IMR-90 (cell line): ENCODE measurements around the gene LMBRD2. TPM values are rescaled to one million over a fixed set of nuclear protein-coding genes. Genes with fewer than 3 reads are reported as not detected.

Experiments
- ATAC-seq: fragments of 200-7000 bp; cut with Tn5 transposase; 2 replicates; pipeline ENCODE4 v1.9.1; 2020; ENCODE audit warnings: low read depth, mild to moderate bottlenecking, moderate library complexity
- BruUV-seq: library from RNA; stranded (reverse); fragments of 400-500 nt; replicated peaks from 2 replicates; lab custom pipeline; 2021; lab: Mats Ljungman, UMichigan
- CTCF ChIA-PET: fragments of 300-600 bp; formaldehyde crosslinking; extraction: SDS; loops from one replicate; lab custom pipeline; 2021; ENCODE audit warnings: antibody characterized with exemption; lab: Yijun Ruan, JAX
- POLR2A ChIA-PET: fragments of 300-600 bp; sonication (Branson Sonifier 250); formaldehyde crosslinking; loops from one replicate; lab custom pipeline; 2022; ENCODE audit warnings: antibody characterized with exemption; ENCODE audit not compliant: unreplicated experiment; lab: Charles Lee
- DNase-seq: peaks from one replicate; pipeline ENCODE4 v3.0.0; 2013
- H2AFZ ChIP-seq: replicated peaks from 2 replicates; pipeline ENCODE3; 2013; ENCODE audit warnings: low read length, mild to moderate bottlenecking; ENCODE audit not compliant: poor library complexity
- H2AK5ac ChIP-seq: 2 replicates; pipeline ENCODE4 v1.6.1; 2013; ENCODE audit warnings: low read depth, low read length, inconsistent platforms
- H2AK9ac ChIP-seq: replicated peaks from 2 replicates; pipeline ENCODE3; 2013; ENCODE audit warnings: mild to moderate bottlenecking, low read depth, low read length, moderate library complexity; ENCODE audit not compliant: poor library complexity
- H2BK120ac ChIP-seq: 2 replicates; pipeline ENCODE4 v1.6.1; 2013; ENCODE audit warnings: low read depth, low read length, inconsistent platforms
- H2BK15ac ChIP-seq: 3 replicates; pipeline ENCODE4 v1.6.1; 2013; ENCODE audit warnings: low read depth, low read length, inconsistent platforms
- H2BK20ac ChIP-seq: 2 replicates; pipeline ENCODE4 v1.6.1; 2013; ENCODE audit warnings: low read depth, mild to moderate bottlenecking, inconsistent platforms, low read length, moderate library complexity
- H2BK5ac ChIP-seq: 2 replicates; pipeline ENCODE4 v1.6.1; 2013; ENCODE audit warnings: mild to moderate bottlenecking, low read depth, low read length, inconsistent platforms; ENCODE audit not compliant: poor library complexity, severe bottlenecking
- H3K14ac ChIP-seq: replicated peaks from 2 replicates; pipeline ENCODE4 v1.6.1; 2013; ENCODE audit warnings: low read depth, low read length, inconsistent platforms
- H3K18ac ChIP-seq: 2 replicates; pipeline ENCODE4 v1.6.1; 2013; ENCODE audit warnings: low read depth, low read length, control low read depth
- H3K23ac ChIP-seq: 2 replicates; pipeline ENCODE4 v1.6.1; 2013; ENCODE audit warnings: low read depth, low read length, inconsistent platforms
- H3K27ac ChIP-seq: 2 replicates; pipeline ENCODE4 v1.5.1; 2013; ENCODE audit warnings: mild to moderate bottlenecking, control low read depth, low read length; ENCODE audit not compliant: insufficient read depth
- H3K27me3 ChIP-seq: 2 replicates; pipeline ENCODE4 v1.6.1; 2013; ENCODE audit warnings: low read length; ENCODE audit not compliant: control insufficient read depth, insufficient read depth
- H3K36me3 ChIP-seq: 2 replicates; pipeline ENCODE4 v1.6.1; 2013; ENCODE audit warnings: low read length, mixed read lengths; ENCODE audit not compliant: control insufficient read depth, insufficient read depth
- H3K4ac ChIP-seq: 2 replicates; pipeline ENCODE4 v1.6.1; 2013; ENCODE audit warnings: low read depth, low read length, inconsistent platforms
- H3K4me1 ChIP-seq: 2 replicates; pipeline ENCODE4 v1.6.1; 2013; ENCODE audit warnings: low read length, mixed read lengths; ENCODE audit not compliant: control insufficient read depth, insufficient read depth
- H3K4me2 ChIP-seq: 2 replicates; pipeline ENCODE4 v1.6.1; 2013; ENCODE audit warnings: low read depth, mild to moderate bottlenecking, control low read depth, low read length, moderate library complexity
- H3K4me3 ChIP-seq: 2 replicates; pipeline ENCODE4 v1.5.1; 2013; ENCODE audit warnings: low read depth, mild to moderate bottlenecking, control low read depth, low read length, moderate library complexity; ENCODE audit not compliant: insufficient read depth
- H3K56ac ChIP-seq: 2 replicates; pipeline ENCODE4 v1.6.1; 2013; ENCODE audit warnings: low read length, inconsistent platforms; ENCODE audit not compliant: insufficient read depth; ENCODE audit errors: extremely low read depth
- H3K79me1 ChIP-seq, 2 experiments: 2 replicates each; pipeline ENCODE4 v1.6.1; 2013; ENCODE audit warnings: low read length in 2 of 2, inconsistent platforms in 1 of 2, low read depth in 1 of 2
- H3K9ac ChIP-seq: 2 replicates; pipeline ENCODE4 v1.6.1; 2013; ENCODE audit warnings: low read depth, low read length, control low read depth
- H3K9me1 ChIP-seq: 2 replicates; pipeline ENCODE4 v1.6.1; 2013; ENCODE audit warnings: low read length, inconsistent platforms; ENCODE audit not compliant: insufficient read depth
- H3K9me3 ChIP-seq: 2 replicates; pipeline ENCODE4 v1.6.1; 2013; ENCODE audit warnings: low read length; ENCODE audit not compliant: control insufficient read depth, insufficient read depth
- H4K20me1 ChIP-seq: 2 replicates; pipeline ENCODE4 v1.6.1; 2013; ENCODE audit warnings: low read length, inconsistent platforms; ENCODE audit not compliant: insufficient read depth
- H4K5ac ChIP-seq: 2 replicates; pipeline ENCODE4 v1.6.1; 2013; ENCODE audit warnings: mild to moderate bottlenecking, low read depth, low read length, control low read depth
- H4K8ac ChIP-seq, 2 experiments: 2 replicates each; pipeline ENCODE4 v1.6.1; 2013; ENCODE audit warnings: low read depth in 2 of 2, low read length in 2 of 2, control low read depth in 1 of 2, inconsistent platforms in 1 of 2
- H4K91ac ChIP-seq: 2 replicates; pipeline ENCODE4 v1.6.1; 2013; ENCODE audit warnings: low read depth, low read length, inconsistent platforms; ENCODE audit not compliant: insufficient read depth
- BHLHE40 ChIP-seq: fragments of 150-350 bp; IDR thresholded peaks from 2 replicates; pipeline ENCODE4 v1.6.1; 2016; ENCODE audit warnings: mild to moderate bottlenecking, low read depth, low read length
- CEBPB ChIP-seq: IDR thresholded peaks from 2 replicates; pipeline ENCODE4 v1.6.1; 2012; ENCODE audit warnings: low read depth, low read length, improper control_type of control experiment
- CHD1 ChIP-seq: IDR thresholded peaks from 2 replicates; pipeline ENCODE4 v1.6.1; 2012; ENCODE audit warnings: low read depth, low read length, improper control_type of control experiment
- MAFK ChIP-seq: IDR thresholded peaks from 2 replicates; pipeline ENCODE4 v1.6.1; 2012; ENCODE audit warnings: low read depth, low read length, improper control_type of control experiment
- MAZ ChIP-seq: IDR thresholded peaks from 2 replicates; pipeline ENCODE4 v1.6.1; 2012; ENCODE audit warnings: low read depth, mild to moderate bottlenecking, low read length, improper control_type of control experiment, moderate library complexity, borderline replicate concordance
- MXI1 ChIP-seq: IDR thresholded peaks from 2 replicates; pipeline ENCODE4 v1.6.1; 2012; ENCODE audit warnings: low read depth, mild to moderate bottlenecking, low read length, moderate library complexity, borderline replicate concordance
- NFE2L2 ChIP-seq: fragments of 150-350 bp; IDR thresholded peaks from 2 replicates; pipeline ENCODE4 v1.6.1; 2016; ENCODE audit warnings: low read depth, mild to moderate bottlenecking, low read length
- POLR2A ChIP-seq: IDR thresholded peaks from 2 replicates; pipeline ENCODE4 v1.6.1; 2012; ENCODE audit warnings: mild to moderate bottlenecking, low read depth, low read length
- RCOR1 ChIP-seq: IDR thresholded peaks from 2 replicates; pipeline ENCODE4 v1.6.1; 2012; ENCODE audit warnings: mild to moderate bottlenecking, low read length, improper control_type of control experiment; ENCODE audit not compliant: insufficient replicate concordance
- RFX5 ChIP-seq: IDR thresholded peaks from 2 replicates; pipeline ENCODE4 v1.8.0; 2012; ENCODE audit warnings: low read depth, mild to moderate bottlenecking, low read length, moderate library complexity
- SMC3 ChIP-seq: fragments of 150-350 bp; IDR thresholded peaks from 2 replicates; pipeline ENCODE4 v1.6.1; 2016; ENCODE audit warnings: low read depth, mild to moderate bottlenecking, antibody characterized with exemption, low read length, moderate library complexity
- WGBS, 2 experiments: methylation state at CpG; one replicate each; pipeline versions ENCODE4 v1.1.5 to v1.1.7; 2013; ENCODE audit warnings: missing lambda C conversion rate in 2 of 2; ENCODE audit not compliant: insufficient read length in 1 of 2; ENCODE audit errors: extremely low coverage in 2 of 2; 5-methylcytosine and 5-hydroxymethylcytosine counted together
- dilution Hi-C: fragments of 300-500 bp; cut with HindIII; formaldehyde crosslinking; loops from one replicate; pipeline ENCODE4 v1.14.3; 2018; ENCODE audit warnings: low sequenced_read_pairs; ENCODE audit not compliant: unreplicated experiment
- in situ Hi-C: fragments of 300-500 bp; cut with MboI; formaldehyde crosslinking; loops from 3 replicates; pipeline ENCODE4 v1.14.3; 2019; ENCODE audit warnings: low sequenced_read_pairs, inconsistent platforms, mixed read lengths
- intact Hi-C: fragments of 100-400 bp; cut with micrococcal nuclease; formaldehyde crosslinking; loops from 2 replicates; pipeline ENCODE4 v1.10.0; 2022
- polyA plus RNA-seq, 3 experiments: library from polyadenylated mRNA; depleted of rRNA; stranded (reverse); fragments of >200 nt; gene quantifications; 2 replicates each; pipeline ENCODE4 v1.2.3, GENCODE V29; 2012; ENCODE audit warnings: low replicate concordance in 1 of 3
- total RNA-seq: library from RNA; depleted of rRNA; stranded (reverse); fragments of >200 nt; gene quantifications from 2 replicates; pipeline ENCODE4 v1.2.3, GENCODE V29; 2012
- TF ChIP-seq, protein P1 (sequence below): fragments of 150-350 bp; IDR thresholded peaks from 2 replicates; pipeline ENCODE4 v1.6.1; 2017; ENCODE audit warnings: mild to moderate bottlenecking, antibody characterized with exemption, low read length, low read depth
- TF ChIP-seq, protein P2 (sequence below): fragments of 150-350 bp; IDR thresholded peaks from 2 replicates; pipeline ENCODE4 v1.6.1; 2016; ENCODE audit warnings: low read depth, mild to moderate bottlenecking, low read length, moderate library complexity, borderline replicate concordance
- TF ChIP-seq, protein P3 (sequence below): conservative IDR thresholded peaks from 2 replicates; pipeline ENCODE4 v1.5.1; 2012; ENCODE audit warnings: mild to moderate bottlenecking, low read depth, low read length, improper control_type of control experiment

The LMBRD2 gene
- total and polyA plus RNA-seq, 2 of the 4 experiments (the other 2 are of a cell fraction) = 1.8 to 5.2 TPM

DNA sequence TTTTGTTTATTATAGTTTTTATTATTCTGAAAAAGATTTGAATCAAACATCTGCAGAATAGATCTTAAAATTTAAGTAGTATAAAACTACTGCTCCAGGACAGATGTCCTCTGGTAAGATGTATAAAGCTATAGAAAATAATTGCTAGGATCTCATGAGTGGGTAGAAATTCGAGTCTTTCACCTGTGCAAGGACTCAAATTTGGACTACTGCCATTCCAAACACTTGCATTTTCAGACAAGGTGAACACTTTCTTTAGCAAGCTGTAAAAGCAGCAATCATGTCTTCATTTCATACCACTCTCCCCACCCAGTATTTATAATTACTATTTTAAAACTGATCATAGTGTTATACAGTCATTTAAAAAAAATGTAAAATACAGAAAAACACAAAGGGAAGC is 20.9 kb upstream of the LMBRD2 start:
- no peak overlapping the region for H4K91ac ChIP-seq
- no peak for TF ChIP-seq CEBPB
- TF ChIP-seq, protein P1, sequence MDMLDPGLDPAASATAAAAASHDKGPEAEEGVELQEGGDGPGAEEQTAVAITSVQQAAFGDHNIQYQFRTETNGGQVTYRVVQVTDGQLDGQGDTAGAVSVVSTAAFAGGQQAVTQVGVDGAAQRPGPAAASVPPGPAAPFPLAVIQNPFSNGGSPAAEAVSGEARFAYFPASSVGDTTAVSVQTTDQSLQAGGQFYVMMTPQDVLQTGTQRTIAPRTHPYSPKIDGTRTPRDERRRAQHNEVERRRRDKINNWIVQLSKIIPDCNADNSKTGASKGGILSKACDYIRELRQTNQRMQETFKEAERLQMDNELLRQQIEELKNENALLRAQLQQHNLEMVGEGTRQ = no peak
- TF ChIP-seq NFE2L2 = no peak
- no peak for TF ChIP-seq RCOR1
- TF ChIP-seq, protein P2, sequence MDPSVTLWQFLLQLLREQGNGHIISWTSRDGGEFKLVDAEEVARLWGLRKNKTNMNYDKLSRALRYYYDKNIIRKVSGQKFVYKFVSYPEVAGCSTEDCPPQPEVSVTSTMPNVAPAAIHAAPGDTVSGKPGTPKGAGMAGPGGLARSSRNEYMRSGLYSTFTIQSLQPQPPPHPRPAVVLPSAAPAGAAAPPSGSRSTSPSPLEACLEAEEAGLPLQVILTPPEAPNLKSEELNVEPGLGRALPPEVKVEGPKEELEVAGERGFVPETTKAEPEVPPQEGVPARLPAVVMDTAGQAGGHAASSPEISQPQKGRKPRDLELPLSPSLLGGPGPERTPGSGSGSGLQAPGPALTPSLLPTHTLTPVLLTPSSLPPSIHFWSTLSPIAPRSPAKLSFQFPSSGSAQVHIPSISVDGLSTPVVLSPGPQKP = no peak
- TF ChIP-seq BHLHE40 = no peak
- TF ChIP-seq POLR2A = no peak
- TF ChIP-seq, protein P3, sequence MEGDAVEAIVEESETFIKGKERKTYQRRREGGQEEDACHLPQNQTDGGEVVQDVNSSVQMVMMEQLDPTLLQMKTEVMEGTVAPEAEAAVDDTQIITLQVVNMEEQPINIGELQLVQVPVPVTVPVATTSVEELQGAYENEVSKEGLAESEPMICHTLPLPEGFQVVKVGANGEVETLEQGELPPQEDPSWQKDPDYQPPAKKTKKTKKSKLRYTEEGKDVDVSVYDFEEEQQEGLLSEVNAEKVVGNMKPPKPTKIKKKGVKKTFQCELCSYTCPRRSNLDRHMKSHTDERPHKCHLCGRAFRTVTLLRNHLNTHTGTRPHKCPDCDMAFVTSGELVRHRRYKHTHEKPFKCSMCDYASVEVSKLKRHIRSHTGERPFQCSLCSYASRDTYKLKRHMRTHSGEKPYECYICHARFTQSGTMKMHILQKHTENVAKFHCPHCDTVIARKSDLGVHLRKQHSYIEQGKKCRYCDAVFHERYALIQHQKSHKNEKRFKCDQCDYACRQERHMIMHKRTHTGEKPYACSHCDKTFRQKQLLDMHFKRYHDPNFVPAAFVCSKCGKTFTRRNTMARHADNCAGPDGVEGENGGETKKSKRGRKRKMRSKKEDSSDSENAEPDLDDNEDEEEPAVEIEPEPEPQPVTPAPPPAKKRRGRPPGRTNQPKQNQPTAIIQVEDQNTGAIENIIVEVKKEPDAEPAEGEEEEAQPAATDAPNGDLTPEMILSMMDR = no peak
- no peak for TF ChIP-seq CHD1
- TF ChIP-seq SMC3 = no peak
- no peak for TF ChIP-seq RFX5
- TF ChIP-seq MAZ = no peak
- no peak for TF ChIP-seq MAFK
- no peak for TF ChIP-seq MXI1
- in situ Hi-C loops = loop anchor here (10.0 kb wide), 1 partner anchor 132 kb away; the partner anchor contains the start of gene RANBP3L
- H3K9me3 ChIP-seq = no peaks in the 10 kb centered on the region
- peaks cover 5% of the 10 kb centered on the region; the same call in 1 of the 2 replicates for H3K9me1 ChIP-seq
- no peak overlapping the region for H3K56ac ChIP-seq
- H3K9ac ChIP-seq = no peak overlapping the region
- ChIA-PET POLR2A (no interaction called here), CTCF (no interaction called here)
- ATAC-seq = no peak
- H4K8ac ChIP-seq = no peak overlapping the region
- H4K5ac ChIP-seq = no peak overlapping the region
- H3K23ac ChIP-seq = no peak overlapping the region
- H3K4me3 ChIP-seq = no peak overlapping the region
- no CpG with 5 or more reads among the region's 1 CpG for WGBS, 2 experiments
- H3K4me1 ChIP-seq = 0 out of 2 replicates have a peak, but pooled peaks cover 5% of the 10 kb centered on the region
- H3K4ac ChIP-seq = no peak overlapping the region
- H3K18ac ChIP-seq = no peak overlapping the region
- no peak overlapping the region for H2AK5ac ChIP-seq
- no peak overlapping the region for H3K14ac ChIP-seq
- no peak overlapping the region for H2AFZ ChIP-seq
- intact Hi-C loops = loop anchor here (10.0 kb wide), 2 partner anchors 222 to 522 kb away; no protein-coding TSS in a partner anchor
- H2AK9ac ChIP-seq = no peak overlapping the region
- H3K27me3 ChIP-seq = no peaks in the 10 kb centered on the region
- peaks cover 36% of the 10 kb centered on the region for H3K36me3 ChIP-seq
- no TSS peak for BruUV-seq
- DNase-seq = no peak
- no peaks in the 10 kb centered on the region for H4K20me1 ChIP-seq
- H3K27ac ChIP-seq = no peak overlapping the region
- H3K4me2 ChIP-seq = no peak overlapping the region
- H3K79me1 ChIP-seq = peaks cover 13 to 16% of the 10 kb centered on the region in 2 experiments; a peak in 2 of 4 replicates
- H2BK120ac ChIP-seq = no peak overlapping the region
- dilution Hi-C loops = no loop called here
- no peak overlapping the region for H2BK20ac ChIP-seq
- H2BK15ac ChIP-seq = no peak overlapping the region
- H2BK5ac ChIP-seq = no peak overlapping the region
